OCI-LY1 (cell line): ENCODE results near the gene SRSF5.

Experiments
- H2AFZ ChIP-seq: fragments of 200-600 bp; sonication (generic), shearing (Covaris generic); 2 replicates; pipeline ENCODE4 v1.6.0; 2014; ENCODE audit warnings: antibody characterized with exemption, mild to moderate bottlenecking, low read length
- H3F3A ChIP-seq: fragments of 200-600 bp; sonication (generic), shearing (Covaris generic); 2 replicates; pipeline ENCODE4 v1.6.0; 2014; ENCODE audit warnings: mild to moderate bottlenecking, antibody characterized with exemption, low read length, moderate library complexity; ENCODE audit not compliant: insufficient read depth
- H3K27ac ChIP-seq: fragments of 200-600 bp; sonication (generic); 2 replicates; pipeline ENCODE4 v1.5.1; 2014; ENCODE audit warnings: low read length, mixed run types, mild to moderate bottlenecking, low read depth; ENCODE audit not compliant: poor library complexity, severe bottlenecking
- H3K27me3 ChIP-seq: fragments of 200-600 bp; sonication (generic); 2 replicates; pipeline ENCODE4 v1.6.0; 2014; ENCODE audit warnings: antibody characterized with exemption, mild to moderate bottlenecking, low read length, moderate library complexity; ENCODE audit not compliant: insufficient read depth
- H3K36me3 ChIP-seq: fragments of 200-600 bp; sonication (generic); 2 replicates; pipeline ENCODE4 v1.6.1; 2014; ENCODE audit warnings: mild to moderate bottlenecking, antibody characterized with exemption, low read length, moderate library complexity, mixed read lengths; ENCODE audit not compliant: insufficient read depth
- H3K4me1 ChIP-seq: fragments of 200-600 bp; sonication (generic); 2 replicates; pipeline ENCODE4 v1.5.1; 2014; ENCODE audit warnings: mild to moderate bottlenecking, low read length, moderate library complexity; ENCODE audit not compliant: insufficient read depth, severe bottlenecking
- H3K4me2 ChIP-seq: fragments of 200-600 bp; sonication (generic), shearing (Covaris generic); 2 replicates; pipeline ENCODE4 v1.6.1; 2014; ENCODE audit warnings: low read length
- H3K4me3 ChIP-seq: fragments of 200-600 bp; sonication (generic); 2 replicates; pipeline ENCODE4 v1.5.1; 2014; ENCODE audit warnings: low read length, low read depth, mild to moderate bottlenecking, mixed read lengths; ENCODE audit not compliant: poor library complexity, severe bottlenecking
- H3K79me2 ChIP-seq: fragments of 200-600 bp; shearing (Covaris generic); 2 replicates; pipeline ENCODE4 v1.6.1; 2016; ENCODE audit warnings: mixed run types, low read length, mixed read lengths; ENCODE audit not compliant: insufficient read depth
- H3K9ac ChIP-seq: fragments of 200-600 bp; sonication (generic), shearing (Covaris generic); 2 replicates; pipeline ENCODE4 v1.6.1; 2014; ENCODE audit warnings: mild to moderate bottlenecking, low read length, mixed read lengths
- H3K9me2 ChIP-seq: fragments of 200-600 bp; sonication (generic), shearing (Covaris generic); 2 replicates; pipeline ENCODE4 v1.6.1; 2014; ENCODE audit warnings: low read depth, mild to moderate bottlenecking, low read length, mixed read lengths
- H3K9me3 ChIP-seq: fragments of 200-600 bp; shearing (Covaris generic); 2 replicates; pipeline ENCODE4 v1.6.1; 2014; ENCODE audit warnings: low read length, mixed read lengths
- H4K20me1 ChIP-seq: fragments of 200-600 bp; sonication (generic), shearing (Covaris generic); 2 replicates; pipeline ENCODE4 v1.6.0; 2016; ENCODE audit warnings: mild to moderate bottlenecking, low read length; ENCODE audit not compliant: insufficient read depth
- CTCF ChIP-seq: fragments of 200-600 bp; sonication (generic), shearing (Covaris generic); IDR thresholded peaks from 2 replicates; pipeline ENCODE4 v1.5.1; 2017; ENCODE audit warnings: mild to moderate bottlenecking, antibody characterized with exemption, low read length, moderate library complexity, mixed read lengths
- EZH2 ChIP-seq: fragments of 200-600 bp; sonication (generic), shearing (Covaris generic); IDR thresholded peaks from 2 replicates; pipeline ENCODE4 v1.8.0; 2017; ENCODE audit warnings: borderline replicate concordance, mixed run types, mild to moderate bottlenecking, antibody characterized with exemption, low read length, moderate library complexity, mixed read lengths

Gene SRSF5

GRCh38 chr14:69775012-69775411 lies 8.1 kb downstream of the SRSF5 start:
- H3F3A ChIP-seq = peaks cover 8% of the 10 kb centered on the region; the same call in 1 of the 2 replicates

GRCh38 chr14:69776875-69777453 lies 10.0 kb downstream of the SRSF5 start:
- H3K27ac ChIP-seq = no peak overlapping the region
- H3K9me2 ChIP-seq = no peaks in the 10 kb centered on the region
- H3K36me3 ChIP-seq = peaks cover 91% of the 10 kb centered on the region
- no peaks in the 10 kb centered on the region for H3K9me3 ChIP-seq
- no peak overlapping the region for H3K4me3 ChIP-seq
- TF ChIP-seq EZH2 (no peak), CTCF (no peak)
- H3K4me2 ChIP-seq = no peak overlapping the region
- H2AFZ ChIP-seq = no peak overlapping the region
- H3K79me2 ChIP-seq = no peaks in the 10 kb centered on the region
- no peak overlapping the region for H3K9ac ChIP-seq
- H3K4me1 ChIP-seq = no peaks in the 10 kb centered on the region
- H3K27me3 ChIP-seq = no peaks in the 10 kb centered on the region
- peaks cover 8% of the 10 kb centered on the region; the same call in 1 of the 2 replicates for H3F3A ChIP-seq
- 0 out of 2 replicates have a peak, but pooled peaks cover 2% of the 10 kb centered on the region for H4K20me1 ChIP-seq

More at GRCh38 chr14:69775012-69775411, 8.1 kb downstream of the SRSF5 start:
- no peak overlapping the region for H3K4me2 ChIP-seq
- H3K27me3 ChIP-seq = no peaks in the 10 kb centered on the region
- 0 out of 2 replicates have a peak, but pooled peaks cover 2% of the 10 kb centered on the region for H4K20me1 ChIP-seq
- 0 out of 2 replicates have a peak, but pooled peaks cover 3% of the 10 kb centered on the region for H3K79me2 ChIP-seq
- H3K27ac ChIP-seq = no peak overlapping the region
- H3K9me3 ChIP-seq = no peaks in the 10 kb centered on the region
- no peak overlapping the region for H3K4me3 ChIP-seq
- H2AFZ ChIP-seq = no peak overlapping the region
- H3K36me3 ChIP-seq = peaks cover 99% of the 10 kb centered on the region
- no peaks in the 10 kb centered on the region for H3K4me1 ChIP-seq
- no peak overlapping the region for H3K9ac ChIP-seq
- TF ChIP-seq CTCF (no peak), EZH2 (no peak)
- no peaks in the 10 kb centered on the region for H3K9me2 ChIP-seq

- Histone ChIP-seq H3K36me3 (peaks cover 69% of the 10 kb centered on the region), H3K4me1 (no peaks in the 10 kb centered on the region), H3K27me3 (no peaks in the 10 kb centered on the region), H4K20me1 (0 out of 2 replicates have a peak, but pooled peaks cover 2% of the 10 kb centered on the region), H3K4me2 (no peak overlapping the region), H3K4me3 (no peak overlapping the region), H3K27ac (no peak overlapping the region), H3K9ac (no peak overlapping the region), H2AFZ (no peak overlapping the region), H3K79me2 (no peaks in the 10 kb centered on the region), H3F3A (no peaks in the 10 kb centered on the region), H3K9me3 (no peaks in the 10 kb centered on the region), H3K9me2 (no peaks in the 10 kb centered on the region)
- no peak for TF ChIP-seq EZH2
- TF ChIP-seq CTCF = no peak
Observed at GRCh38 chr14:69779088-69779487, 12.1 kb downstream of the SRSF5 start.
